NT2/D1 (cell line): ENCODE measurements around the gene SERPINA3.

Experiments used
- SUZ12 ChIP-seq: IDR thresholded peaks from 2 replicates; pipeline ENCODE4 v1.6.1; 2011; ENCODE audit not compliant: insufficient read length, insufficient read depth; ENCODE audit errors: extremely low read depth
- YY1 ChIP-seq: IDR thresholded peaks from 2 replicates; pipeline ENCODE4 v1.6.1; 2011; ENCODE audit not compliant: insufficient read length, insufficient read depth
- ZNF274 ChIP-seq: IDR thresholded peaks from 2 replicates; pipeline ENCODE4 v1.6.1; 2011; ENCODE audit warnings: mild to moderate bottlenecking, low read depth, low read length

DNA sequence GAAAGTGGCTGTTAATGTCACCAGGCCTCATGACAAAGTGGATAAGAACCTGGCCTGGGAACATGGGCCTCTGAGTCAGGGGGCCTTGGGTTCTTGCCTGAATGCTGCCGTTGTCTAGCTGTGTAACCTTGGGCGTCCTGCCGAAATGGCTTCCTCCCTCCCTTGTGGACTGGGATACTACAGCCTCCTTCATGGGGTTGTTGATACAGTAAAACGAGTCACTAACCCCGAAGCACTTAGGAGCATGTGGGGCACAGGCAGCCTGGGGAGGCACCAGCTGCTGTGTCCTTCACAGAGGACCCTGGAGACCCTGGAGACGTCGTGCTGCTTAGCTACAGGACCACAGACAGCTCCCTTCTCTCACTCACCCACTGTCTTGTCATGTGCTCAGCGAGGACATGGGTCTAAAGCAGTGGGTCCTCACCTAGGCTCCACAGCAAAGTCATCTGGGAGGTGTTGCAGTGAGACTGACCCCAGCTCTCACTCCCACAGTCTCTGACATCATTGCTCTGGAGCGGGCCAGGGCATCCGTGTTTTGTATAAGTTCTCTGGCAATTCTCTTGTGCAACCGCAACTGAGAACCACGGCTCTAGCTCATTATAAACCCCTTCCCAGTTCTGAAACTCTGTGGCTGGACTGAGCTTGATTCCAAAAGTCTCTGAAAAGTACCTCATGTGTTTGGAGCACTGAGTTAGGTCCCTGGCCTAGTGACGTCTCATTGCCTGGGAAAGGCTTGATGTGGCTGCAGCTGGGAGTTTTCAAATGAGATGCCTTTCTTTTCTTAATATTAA lies 42.1 kb downstream of the SERPINA3 start:
- TF ChIP-seq ZNF274 (no peak), YY1 (no peak), SUZ12 (no peak)
